Mammary epithelial cell (primary cell): ENCODE measurements around the gene SERPINE2.

Experiments
- CTCF ChIP-seq, 2 donors: IDR thresholded peaks in 1 of 2; conservative IDR thresholded peaks in 1 of 2; 2 replicates each; pipeline ENCODE4 v1.5.1; 2011 to 2012; ENCODE audit warnings: inconsistent platforms in 2 of 2, low read length in 2 of 2, mild to moderate bottlenecking in 2 of 2, control low read depth in 1 of 2, low read depth in 1 of 2; ENCODE audit not compliant: insufficient read depth in 1 of 2; ENCODE audit errors: extremely low read depth in 1 of 2
- EZH2 ChIP-seq: IDR thresholded peaks from 2 replicates; pipeline ENCODE4 v1.6.1; 2012; ENCODE audit warnings: low read length, inconsistent platforms, borderline replicate concordance

DNA sequence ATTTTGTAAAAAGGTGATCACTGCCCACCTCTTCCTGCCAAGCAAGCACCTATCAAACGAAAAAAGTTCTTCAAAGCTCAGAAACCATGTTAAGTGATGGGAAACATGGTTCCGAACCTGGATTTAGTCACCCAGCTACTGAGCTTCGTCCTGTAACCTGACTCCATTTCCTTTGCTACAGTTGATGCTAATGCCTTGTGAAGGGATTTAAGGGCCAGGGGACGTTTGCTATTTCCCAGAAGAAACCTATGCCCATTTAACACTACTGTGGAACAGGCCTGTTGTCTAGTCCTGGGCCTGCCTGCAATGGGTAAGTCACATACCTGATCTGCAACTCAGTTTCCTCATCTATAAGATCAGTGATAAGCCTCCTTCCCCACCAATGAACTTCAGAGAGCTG, 14.8 kb downstream of the SERPINE2 start:
- TF ChIP-seq CTCF (conservative IDR thresholded peaks at IDR 0.05 in 1 of 2, IDR thresholded peaks at IDR 0.05 in 1 of 2; ENCODE audit: extremely low read depth in 1 of 2, insufficient read depth in 1 of 2, low read depth in 1 of 2, low read length in 2 of 2) (no peak), EZH2 (no peak)
